Measurements from ENCODE around the gene SPEN. TPM values are rescaled to one million over a fixed set of nuclear protein-coding genes. Genes with fewer than 3 reads are reported as not detected.

SPEN gene
- total RNA-seq, 4 donors from 2014 or later: 40.7 to 97.0 (median 57.3) TPM

DNA sequence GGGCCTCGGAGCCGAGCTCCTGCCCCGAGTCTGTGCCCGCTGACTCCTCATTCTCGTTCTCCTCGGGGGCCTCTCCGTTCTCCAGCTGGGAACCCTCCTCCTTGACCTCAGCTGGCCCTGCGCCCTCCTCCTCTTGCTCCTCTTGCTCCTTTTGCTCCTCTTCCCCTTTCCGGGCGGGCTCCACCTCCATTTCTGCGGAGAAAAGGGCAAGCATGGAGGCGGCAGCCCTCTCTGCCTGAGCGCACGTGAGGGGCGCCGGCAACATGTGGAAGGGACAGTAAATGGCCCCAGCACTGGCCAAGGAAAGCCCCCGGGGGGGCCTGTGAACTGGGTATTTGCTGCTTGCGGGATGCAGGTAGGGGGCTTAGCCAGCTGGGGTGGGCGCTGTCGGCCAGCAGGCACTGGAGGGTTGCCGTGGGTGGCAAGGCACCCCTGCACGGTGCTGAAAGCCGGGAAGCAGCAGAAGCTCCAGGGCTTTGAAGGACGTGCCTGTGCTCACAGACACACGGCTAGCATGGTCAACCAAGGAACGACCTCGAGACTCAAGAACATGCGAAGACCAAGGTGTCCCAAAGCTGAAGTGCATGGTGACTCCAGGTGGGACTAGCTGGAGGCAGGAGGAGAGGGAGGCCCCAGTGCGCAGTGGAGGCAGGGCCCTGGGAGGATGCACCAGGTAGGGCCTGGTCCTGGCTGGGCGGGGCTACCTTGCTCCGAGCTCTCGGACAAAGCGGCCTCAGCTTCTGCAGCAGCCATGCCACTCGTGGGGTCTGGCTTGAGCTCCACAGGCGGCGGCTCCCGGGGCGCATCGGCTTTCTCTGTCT, 97.7 kb downstream of the SPEN start:
- WGBS, 2 donors: 93 to 96% methylated on average over 29 to 33 of the region's 39 CpGs
- Histone ChIP-seq H3K27me3 (no peaks in the 10 kb centered on the region), H3K4me1 (peaks cover 28 to 34% of the 10 kb centered on the region in 2 donors), H3K27ac (no peak overlapping the region), H3K36me3 (peaks cover 51 to 60% of the 10 kb centered on the region in 2 donors), H3K4me3 (replicated peaks in 1 of 3) (no peak overlapping the region), H3K9me3 (no peaks in the 10 kb centered on the region)
- intact Hi-C loops (cut with DNase I): no loop called here
- TF ChIP-seq POLR2A (IDR thresholded peaks at IDR 0.05): no peak
- no peak for TF ChIP-seq CTCF (IDR thresholded peaks at IDR 0.05)
- no peak for DNase-seq

DNA sequence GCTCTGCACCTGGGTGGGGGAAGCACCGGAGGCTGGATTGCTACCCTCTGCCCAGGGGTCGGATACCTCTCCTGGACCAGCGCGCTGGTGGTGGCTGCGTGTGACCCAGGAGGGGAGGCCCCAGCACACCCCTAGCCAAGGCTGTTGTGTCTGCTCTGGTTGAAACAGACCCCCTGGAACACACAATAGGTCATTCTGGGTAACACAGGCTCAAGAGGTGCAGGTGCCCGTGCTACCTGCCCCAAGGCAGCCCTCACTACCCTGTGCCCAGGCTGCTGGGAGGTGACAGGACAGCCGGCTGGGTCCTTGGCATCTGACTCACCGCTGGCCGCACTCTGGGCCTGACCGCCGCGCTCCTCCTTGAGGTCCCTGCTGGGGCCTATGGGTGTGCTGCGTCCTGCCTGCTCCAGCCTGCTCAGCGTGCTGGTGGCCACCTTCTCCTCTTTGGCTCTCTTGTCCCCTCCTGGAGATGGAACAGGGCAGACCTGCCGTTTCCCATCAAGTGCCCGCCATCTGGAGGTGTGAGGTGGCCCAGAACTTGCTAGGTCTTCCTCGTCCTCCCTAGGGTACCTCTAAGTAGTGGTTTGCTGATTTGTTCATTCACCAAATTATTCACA, 98.4 kb downstream of the SPEN start:
- no peak for TF ChIP-seq POLR2A (IDR thresholded peaks at IDR 0.05)
- TF ChIP-seq CTCF (IDR thresholded peaks at IDR 0.05): no peak
- no peaks in the 10 kb centered on the region for H3K9me3 ChIP-seq
- no peak overlapping the region for H3K4me3 ChIP-seq (replicated peaks in 1 of 3)
- H3K36me3 ChIP-seq: peaks cover 43 to 53% of the 10 kb centered on the region in 2 donors
- no peak for DNase-seq
- peaks cover 36 to 41% of the 10 kb centered on the region in 2 donors for H3K4me1 ChIP-seq
- WGBS, 2 donors: 95 to 98% methylated on average over 4 to 13 of the region's 17 CpGs
- intact Hi-C loops (cut with DNase I): no loop called here
- no peaks in the 10 kb centered on the region for H3K27me3 ChIP-seq
- H3K27ac ChIP-seq: peak overlapping the region in 1 of 3 donors; percentile 46

DNA sequence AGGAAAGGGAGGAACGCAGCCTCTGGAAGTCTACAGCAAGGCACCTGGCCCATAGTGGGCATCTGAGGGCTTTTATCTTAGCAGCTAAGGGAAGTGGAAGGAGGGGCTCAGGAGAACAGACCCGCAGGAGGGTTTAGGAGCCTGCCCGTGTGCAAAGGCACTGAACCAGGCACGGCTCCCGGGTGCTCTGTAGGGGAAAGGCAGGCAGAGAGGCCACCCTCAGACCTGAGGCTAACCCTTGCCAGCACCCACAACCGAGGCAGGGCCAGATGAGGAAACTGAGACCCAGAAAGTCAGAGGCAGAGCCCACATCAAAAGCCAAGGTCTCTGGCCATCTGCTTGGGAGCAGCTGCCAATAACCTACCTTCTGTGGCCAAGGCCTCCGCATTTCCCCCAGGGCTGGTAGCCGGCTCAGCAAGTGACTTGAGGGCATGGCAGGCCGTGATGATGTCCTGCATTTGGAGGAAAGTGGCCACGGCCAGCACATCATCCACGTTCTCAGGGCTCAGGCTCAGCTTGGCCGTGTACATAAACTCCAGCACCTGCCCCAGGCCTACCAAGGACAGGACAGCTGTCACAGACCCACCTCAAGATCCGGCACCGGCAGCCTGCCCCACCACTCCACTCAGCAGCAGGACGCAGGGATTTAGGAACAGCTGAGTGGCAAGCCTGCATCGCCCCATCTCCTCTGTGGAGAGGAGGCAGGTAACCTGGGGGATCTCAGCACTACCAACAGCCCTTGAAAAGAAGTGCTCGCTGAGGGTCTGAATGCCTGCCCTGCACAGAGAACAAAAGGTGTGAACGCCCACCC, 99.3 kb downstream of the SPEN start:
- intact Hi-C loops (cut with DNase I): no loop called here
- no peak for DNase-seq
- peak overlapping the region in 1 of 3 donors; percentile 46 for H3K27ac ChIP-seq
- H3K27me3 ChIP-seq: no peaks in the 10 kb centered on the region
- peaks cover 44 to 49% of the 10 kb centered on the region in 2 donors for H3K4me1 ChIP-seq
- H3K9me3 ChIP-seq: no peaks in the 10 kb centered on the region
- no peak overlapping the region for H3K4me3 ChIP-seq (replicated peaks in 1 of 3)
- TF ChIP-seq POLR2A (IDR thresholded peaks at IDR 0.05) (no peak), CTCF (IDR thresholded peaks at IDR 0.05) (no peak)
- 93 to 94% methylated on average over 13 to 16 of the region's 18 CpGs for WGBS, 2 donors
- peaks cover 35 to 45% of the 10 kb centered on the region in 2 donors for H3K36me3 ChIP-seq

- H3K4me3 ChIP-seq (replicated peaks in 1 of 3): no peak overlapping the region
- H3K27ac ChIP-seq: peak overlapping the region; percentile 88 to 98 (median 96)
- peaks cover 44 to 54% of the 10 kb centered on the region in 2 donors for H3K4me1 ChIP-seq
- H3K36me3 ChIP-seq: peaks cover 27 to 37% of the 10 kb centered on the region in 2 donors
- DNase-seq: no peak
- TF ChIP-seq CTCF (IDR thresholded peaks at IDR 0.05): no peak
- no peak for TF ChIP-seq POLR2A (IDR thresholded peaks at IDR 0.05)
- H3K9me3 ChIP-seq: no peaks in the 10 kb centered on the region
- intact Hi-C loops (cut with DNase I): no loop called here
- H3K27me3 ChIP-seq: no peaks in the 10 kb centered on the region
- 92% methylated on average over 10 of the region's 10 CpGs for WGBS, 2 donors
These were observed 100.0 kb downstream of the SPEN start for GRCh38 chr1:15947382-15948090.
